Smooth muscle cell of the brain vasculature (primary cell): Measurements from ENCODE around the gene COPS2.
"Not testable (repeated sequence)": the region's sequence is repeated elsewhere in the genome, so short reads cannot be mapped to it uniquely, and the experiment has no call there.

ENCODE experiments used
- DNase-seq: peaks from one replicate; pipeline ENCODE4 v3.0.0-alpha.2; 2012; ENCODE audit warnings: low read depth, low spot score

The COPS2 gene

GRCh38 chr15:49103002-49103401 lies 52.4 kb downstream of the COPS2 start:
- no peak for DNase-seq

GRCh38 chr15:49101536-49101935 lies 53.9 kb downstream of the COPS2 start:
- peak; percentile 10 for DNase-seq

GRCh38 chr15:49096090-49096750 lies 59.2 kb downstream of the COPS2 start:
- DNase-seq: no peak

GRCh38 chr15:49094923-49095322 lies 60.5 kb downstream of the COPS2 start:
- DNase-seq: no peak

- DNase-seq: no peak
These were observed 61.9 kb downstream of the COPS2 start for GRCh38 chr15:49093252-49094105.

- DNase-seq: no peak
These were observed 66.4 kb downstream of the COPS2 start for GRCh38 chr15:49088996-49089395.

- no peak for DNase-seq
These were observed 69.5 kb downstream of the COPS2 start for GRCh38 chr15:49085696-49086459.

GRCh38 chr15:49084285-49084570 lies 71.2 kb downstream of the COPS2 start:
- DNase-seq: no peak

- peak; percentile 4 for DNase-seq
These were observed 71.8 kb downstream of the COPS2 start for GRCh38 chr15:49083401-49084284.

GRCh38 chr15:49082960-49083359 lies 72.4 kb downstream of the COPS2 start:
- peak; percentile 18 for DNase-seq

GRCh38 chr15:49079340-49080039 lies 75.9 kb downstream of the COPS2 start:
- no peak for DNase-seq

- DNase-seq: no peak
These were observed 79.5 kb downstream of the COPS2 start for GRCh38 chr15:49075881-49076280.

GRCh38 chr15:49074589-49075287 lies 80.7 kb downstream of the COPS2 start:
- not testable (repeated sequence) for DNase-seq
